T-helper 17 cell (primary cell): ENCODE results near the gene HERC6. TPM values are rescaled to one million over a fixed set of nuclear protein-coding genes. Genes with fewer than 3 reads are reported as not detected.
"Not testable (repeated sequence)": the region's sequence is repeated elsewhere in the genome, so short reads cannot be mapped to it uniquely, and the experiment has no call there.

Experiments used
- ATAC-seq: fragments of 150-1000 bp; cut with Tn5 transposase; 2 replicates; pipeline ENCODE4 v1.10.0; 2021; ENCODE audit warnings: mild to moderate bottlenecking, moderate library complexity
- DNase-seq, 3 donors: peaks; one replicate each; pipeline versions ENCODE4 v3.0.0 to v3.0.0-alpha.2; 2020 to 2021
- H3K9me3 ChIP-seq: one replicate; pipeline ENCODE4 v1.7.0; 2013; ENCODE audit warnings: low read length, mild to moderate bottlenecking; ENCODE audit not compliant: control insufficient read depth, poor library complexity, severe bottlenecking
- H3K27ac Mint-ChIP-seq: one replicate; pipeline ENCODE4 v1.8.0; 2022; ENCODE audit warnings: mild to moderate bottlenecking, moderate library complexity, mixed read lengths
- H3K27me3 Mint-ChIP-seq: one replicate; pipeline ENCODE4 v1.8.0; 2022; ENCODE audit warnings: mixed read lengths
- H3K36me3 Mint-ChIP-seq: one replicate; pipeline ENCODE4 v1.8.0; 2022; ENCODE audit warnings: low read depth, mixed read lengths
- H3K4me1 Mint-ChIP-seq: one replicate; pipeline ENCODE4 v1.8.0; 2022; ENCODE audit warnings: mild to moderate bottlenecking, mixed read lengths
- H3K4me3 Mint-ChIP-seq: one replicate; pipeline ENCODE4 v1.8.0; 2022; ENCODE audit warnings: mild to moderate bottlenecking, moderate library complexity, mixed read lengths
- total RNA-seq, 4 donors: library from RNA in 2 of 4; stranded (reverse) in 2 of 4; gene quantifications; one replicate each; pipeline ENCODE4 v1.2.3 and lab custom pipeline; 2022 to 2026

The HERC6 gene
- total RNA-seq, 2 donors from 2014 or later, result 15.5 to 28.3 TPM

GRCh38 chr4:88411491-88412096 lies 32.9 kb downstream of the HERC6 start:
- DNase-seq (no peak), ATAC-seq (no peak)
- Mint-ChIP-seq H3K27me3 (no peaks in the 10 kb centered on the region), H3K27ac (no peak overlapping the region), H3K4me3 (no peak overlapping the region), H3K36me3 (peaks cover 5% of the 10 kb centered on the region), H3K4me1 (peaks cover 8% of the 10 kb centered on the region)
- no peaks in the 10 kb centered on the region for H3K9me3 ChIP-seq

GRCh38 chr4:88413801-88414200 lies 35.1 kb downstream of the HERC6 start:
- Mint-ChIP-seq H3K27me3 (no peaks in the 10 kb centered on the region), H3K4me3 (no peak overlapping the region), H3K27ac (peak overlapping the region; percentile 72), H3K36me3 (peaks cover 7% of the 10 kb centered on the region), H3K4me1 (peaks cover 8% of the 10 kb centered on the region)
- DNase-seq, result no peak
- ATAC-seq, result no peak
- no peaks in the 10 kb centered on the region for H3K9me3 ChIP-seq

- Mint-ChIP-seq H3K27ac (no peak overlapping the region), H3K27me3 (no peaks in the 10 kb centered on the region), H3K4me1 (peaks cover 11% of the 10 kb centered on the region), H3K36me3 (peaks cover 8% of the 10 kb centered on the region), H3K4me3 (no peak overlapping the region)
- no peaks in the 10 kb centered on the region for H3K9me3 ChIP-seq
- ATAC-seq (no peak), DNase-seq (no peak)
Observed at GRCh38 chr4:88414755-88415154, 36.1 kb downstream of the HERC6 start.

GRCh38 chr4:88415982-88416381 lies 37.3 kb downstream of the HERC6 start:
- no peaks in the 10 kb centered on the region for H3K9me3 ChIP-seq
- DNase-seq (no peak), ATAC-seq (no peak)
- H3K27me3 Mint-ChIP-seq, result no peaks in the 10 kb centered on the region
- H3K4me3 Mint-ChIP-seq, result no peak overlapping the region
- H3K36me3 Mint-ChIP-seq, result peaks cover 12% of the 10 kb centered on the region
- H3K27ac Mint-ChIP-seq, result no peak overlapping the region
- peaks cover 14% of the 10 kb centered on the region for H3K4me1 Mint-ChIP-seq

GRCh38 chr4:88418411-88418810 lies 39.8 kb downstream of the HERC6 start:
- Mint-ChIP-seq H3K4me1 (peaks cover 14% of the 10 kb centered on the region), H3K4me3 (no peak overlapping the region), H3K36me3 (peaks cover 9% of the 10 kb centered on the region), H3K27me3 (no peaks in the 10 kb centered on the region), H3K27ac (no peak overlapping the region)
- H3K9me3 ChIP-seq, result no peaks in the 10 kb centered on the region
- DNase-seq (no peak), ATAC-seq (no peak)

GRCh38 chr4:88419874-88420273 lies 41.2 kb downstream of the HERC6 start:
- DNase-seq, result no peak
- H3K27me3 Mint-ChIP-seq, result no peaks in the 10 kb centered on the region
- peak overlapping the region; percentile 69 for H3K4me3 Mint-ChIP-seq
- H3K4me1 Mint-ChIP-seq, result peaks cover 12% of the 10 kb centered on the region
- no peak for ATAC-seq
- H3K9me3 ChIP-seq, result no peaks in the 10 kb centered on the region
- peak overlapping the region; percentile 14 for H3K27ac Mint-ChIP-seq
- peaks cover 11% of the 10 kb centered on the region for H3K36me3 Mint-ChIP-seq

GRCh38 chr4:88420844-88421243 lies 42.2 kb downstream of the HERC6 start:
- Mint-ChIP-seq H3K36me3 (peaks cover 13% of the 10 kb centered on the region), H3K4me3 (no peak overlapping the region), H3K27me3 (no peaks in the 10 kb centered on the region), H3K4me1 (peaks cover 12% of the 10 kb centered on the region), H3K27ac (no peak overlapping the region)
- no peak for ATAC-seq
- no peaks in the 10 kb centered on the region for H3K9me3 ChIP-seq
- DNase-seq, result no peak

GRCh38 chr4:88422403-88422802 lies 43.8 kb downstream of the HERC6 start:
- Mint-ChIP-seq H3K27ac (no peak overlapping the region), H3K36me3 (peaks cover 13% of the 10 kb centered on the region), H3K27me3 (no peaks in the 10 kb centered on the region), H3K4me3 (no peak overlapping the region), H3K4me1 (peaks cover 12% of the 10 kb centered on the region)
- no peak for DNase-seq
- ATAC-seq, result no peak
- H3K9me3 ChIP-seq, result no peaks in the 10 kb centered on the region

- no peak overlapping the region for H3K4me3 Mint-ChIP-seq
- H3K9me3 ChIP-seq, result no peaks in the 10 kb centered on the region
- no peaks in the 10 kb centered on the region for H3K27me3 Mint-ChIP-seq
- peaks cover 9% of the 10 kb centered on the region for H3K4me1 Mint-ChIP-seq
- ATAC-seq (no peak), DNase-seq (no peak)
- peak overlapping the region; percentile 73 for H3K27ac Mint-ChIP-seq
- peaks cover 13% of the 10 kb centered on the region for H3K36me3 Mint-ChIP-seq
Observed at GRCh38 chr4:88429401-88429800, 50.7 kb downstream of the HERC6 start.

- Mint-ChIP-seq H3K4me3 (no peak overlapping the region), H3K4me1 (peaks cover 5% of the 10 kb centered on the region), H3K27me3 (no peaks in the 10 kb centered on the region), H3K27ac (peak overlapping the region; percentile 39), H3K36me3 (peaks cover 22% of the 10 kb centered on the region)
- DNase-seq (no peak), ATAC-seq (no peak)
- no peaks in the 10 kb centered on the region for H3K9me3 ChIP-seq
Observed at GRCh38 chr4:88435987-88436693, 57.5 kb downstream of the HERC6 start.

GRCh38 chr4:88437873-88438272 lies 59.2 kb downstream of the HERC6 start:
- not testable (repeated sequence) for H3K4me3 Mint-ChIP-seq, DNase-seq, ATAC-seq, H3K27me3 Mint-ChIP-seq, H3K9me3 ChIP-seq
- Mint-ChIP-seq H3K4me1 (peaks cover 10% of the 10 kb centered on the region), H3K36me3 (peaks cover 27% of the 10 kb centered on the region), H3K27ac (peak overlapping the region; percentile 92)

- peaks cover 24% of the 10 kb centered on the region for H3K36me3 Mint-ChIP-seq
Observed at GRCh38 chr4:88439161-88439760, 60.6 kb downstream of the HERC6 start.

GRCh38 chr4:88440146-88440545 lies 61.5 kb downstream of the HERC6 start:
- Mint-ChIP-seq H3K36me3 (peaks cover 19% of the 10 kb centered on the region), H3K27ac (peak overlapping the region; percentile 92), H3K4me3 (no peak overlapping the region), H3K4me1 (peaks cover 10% of the 10 kb centered on the region), H3K27me3 (no peaks in the 10 kb centered on the region)
- ATAC-seq (no peak), DNase-seq (no peak)
- no peaks in the 10 kb centered on the region for H3K9me3 ChIP-seq

More at GRCh38 chr4:88439161-88439760, 60.6 kb downstream of the HERC6 start:
- Mint-ChIP-seq H3K27ac (peak overlapping the region; percentile 92), H3K27me3 (no peaks in the 10 kb centered on the region), H3K4me1 (peaks cover 10% of the 10 kb centered on the region), H3K4me3 (no peak overlapping the region)
- ATAC-seq, result no peak
- no peaks in the 10 kb centered on the region for H3K9me3 ChIP-seq
- DNase-seq, result no peak
